Measurements from ENCODE around the gene C3AR1.

DNA sequence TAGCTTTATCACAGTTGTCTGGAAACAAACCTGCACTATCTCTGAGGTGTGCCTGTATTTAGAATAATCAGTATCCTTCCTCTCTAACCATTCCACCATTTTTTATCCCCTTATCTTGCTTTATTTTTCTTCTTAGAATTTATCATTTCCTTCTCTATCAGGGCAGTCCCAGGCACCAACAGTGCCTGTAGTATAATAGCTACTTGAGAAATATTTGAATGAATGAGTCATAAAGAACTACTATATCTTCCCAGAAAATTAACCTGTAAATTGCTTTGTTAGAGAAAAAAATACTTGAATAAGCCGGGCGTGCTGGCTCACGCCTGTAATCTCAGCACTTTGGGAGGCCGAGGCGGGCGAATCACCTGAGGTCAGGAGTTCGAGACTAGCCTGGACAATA lies 54.8 kb downstream of the C3AR1 start:
- TF ChIP-seq POLR2A (IDR thresholded peaks at IDR 0.05; ENCODE audit: low read depth, low read length): no peak
- no peak for TF ChIP-seq TAF1 (IDR thresholded peaks at IDR 0.05; ENCODE audit: borderline replicate concordance, low read depth, low read length)

Measured in GM12892 (cell line).